ENCODE data around the gene MPZ.
A peak's percentile ranks its signal among the peaks of the same experiment; 100 is the strongest.

Gene MPZ

GRCh38 chr1:161266202-161266601 lies 43.6 kb downstream of the MPZ start (continued):
- TF ChIP-seq EGR2 (tag by site-specific recombination; IDR thresholded peaks at IDR 0.05; ENCODE audit: low read depth) (peak; percentile 69; the same call in 1 of the 2 replicates), ZNF777 (tag by site-specific recombination; IDR thresholded peaks at IDR 0.05; ENCODE audit: borderline replicate concordance) (no peak), SCRT2 (tag by site-specific recombination; IDR thresholded peaks at IDR 0.05) (no peak), ZNF354C (tag by site-specific recombination; IDR thresholded peaks at IDR 0.05; ENCODE audit: borderline replicate concordance, low read depth) (no peak), SP7 (tag by site-specific recombination; IDR thresholded peaks at IDR 0.05) (no peak), MZF1 (tag by site-specific recombination; IDR thresholded peaks at IDR 0.05; ENCODE audit: borderline replicate concordance) (no peak), ZIC2 (tag by site-specific recombination; IDR thresholded peaks at IDR 0.05) (peak; percentile 65), ZNF529 (tag by site-specific recombination; IDR thresholded peaks at IDR 0.05; ENCODE audit: insufficient replicate concordance) (no peak), ZFHX2 (tag by site-specific recombination; conservative IDR thresholded peaks at IDR 0.05) (peak; percentile 66), ZNF776 (tag by site-specific recombination; IDR thresholded peaks at IDR 0.05; ENCODE audit: borderline replicate concordance) (no peak), ZNF292 (tag by site-specific recombination; IDR thresholded peaks at IDR 0.05; ENCODE audit: borderline replicate concordance, low read depth) (no peak), ZFP69B (tag by site-specific recombination; IDR thresholded peaks at IDR 0.05) (no peak)

GRCh38 chr1:161265305-161265704 lies 44.5 kb downstream of the MPZ start:
- no peak overlapping the region for H3K27ac ChIP-seq (ENCODE audit: extremely low read depth, low read depth, low read length)
- no peak for TF ChIP-seq ZNF585B (tag by site-specific recombination; IDR thresholded peaks at IDR 0.05)
- TF ChIP-seq OVOL3 (tag by site-specific recombination; IDR thresholded peaks at IDR 0.05), result no peak
- no peak for TF ChIP-seq OSR2 (tag by site-specific recombination; IDR thresholded peaks at IDR 0.05)
- TF ChIP-seq ZNF121 (tag by site-specific recombination; IDR thresholded peaks at IDR 0.05), result peak; percentile 29; the same call in 1 of the 2 replicates
- CTCF ChIA-PET, result interaction anchor here (0.6 to 2.8 kb wide), 4 partner anchors 25 to 180 kb away, joined by 3 to 12 read pairs (median 4); no protein-coding TSS in a partner anchor
- H3K4me3 ChIP-seq (ENCODE audit: low read depth, low read length), result no peak overlapping the region
- H3K9me3 ChIP-seq (ENCODE audit: control insufficient read depth, insufficient read depth, low read depth, low read length), result no peaks in the 10 kb centered on the region
- H3K4me1 ChIP-seq (ENCODE audit: control insufficient read depth, insufficient read depth, low read length), result peaks cover 7% of the 10 kb centered on the region; the same call in 1 of the 2 replicates
- POLR2A ChIA-PET, result interaction anchor here (0.6 kb wide), 1 partner anchor 99 kb away, joined by 5 read pairs; the partner anchor contains the start of gene PPOX
- H3K36me3 ChIP-seq (ENCODE audit: control insufficient read depth in 2 of 2, insufficient read depth in 1 of 2, low read length in 2 of 2), result no peaks in the 10 kb centered on the region

GRCh38 chr1:161261261-161262235 lies 48.2 kb downstream of the MPZ start:
- no peak overlapping the region for H3K27ac ChIP-seq (ENCODE audit: extremely low read depth, low read depth, low read length)
- ChIA-PET CTCF (interaction anchor here (0.6 to 2.5 kb wide), 5 partner anchors 30 to 478 kb away, joined by 3 to 11 read pairs (median 5); partner anchors contain the start of genes SDHC and TOMM40L), POLR2A (no interaction called here)
- H3K36me3 ChIP-seq (ENCODE audit: control insufficient read depth in 2 of 2, insufficient read depth in 1 of 2, low read length in 2 of 2), result no peaks in the 10 kb centered on the region
- H3K4me3 ChIP-seq (ENCODE audit: low read depth, low read length), result no peak overlapping the region
- H3K4me1 ChIP-seq (ENCODE audit: control insufficient read depth, insufficient read depth, low read length), result peaks cover 10% of the 10 kb centered on the region; the same call in 1 of the 2 replicates
- H3K9me3 ChIP-seq (ENCODE audit: control insufficient read depth, insufficient read depth, low read depth, low read length), result no peaks in the 10 kb centered on the region
- TF ChIP-seq REST (tag by site-specific recombination; IDR thresholded peaks at IDR 0.05) (peak; percentile 84), GLIS1 (tag by site-specific recombination; IDR thresholded peaks at IDR 0.05) (0 out of 2 replicates have a peak, but pooled peaks have one; percentile 18), PRDM10 (tag by site-specific recombination; IDR thresholded peaks at IDR 0.05) (peak; percentile 75), ZNF341 (tag by site-specific recombination; IDR thresholded peaks at IDR 0.05; ENCODE audit: low read depth) (peak; percentile 72), ZNF175 (tag by site-specific recombination; IDR thresholded peaks at IDR 0.05) (no peak)
